H1 (cell line): Measurements from ENCODE around the gene PLGRKT. TPM values are rescaled to one million over a fixed set of nuclear protein-coding genes. Genes with fewer than 3 reads are reported as not detected.

Source experiments
- CTCF ChIA-PET: fragments of 300-600 bp; sonication (Branson Sonifier 250); formaldehyde crosslinking; loops from one replicate; lab custom pipeline; 2021; ENCODE audit not compliant: partially characterized antibody; lab: Charles Lee
- POLR2A ChIA-PET: fragments of 300-600 bp; sonication (Branson Sonifier 250); formaldehyde crosslinking; loops from one replicate; lab custom pipeline; 2021; ENCODE audit warnings: inconsistent platforms; ENCODE audit not compliant: partially characterized antibody; lab: Charles Lee
- DNase-seq, 2 experiments: peaks; one replicate each; pipeline versions ENCODE4 v3.0.0 to v3.0.0-alpha.2; 2010 to 2022; ENCODE audit warnings: low spot score in 2 of 2, low read depth in 1 of 2, mixed read lengths in 1 of 2
- FAIRE-seq: peaks from 2 replicates; lab custom pipeline; 2011; peaks lifted over from hg19 to GRCh38; lab: Jason Lieb, UNC
- H2AFZ ChIP-seq: 2 replicates; pipeline ENCODE4 v1.8.1; 2012; ENCODE audit warnings: low read length, inconsistent platforms
- H2AK5ac ChIP-seq: 2 replicates; pipeline ENCODE4 v1.6.1; 2013; ENCODE audit warnings: low read depth, low read length
- H2BK120ac ChIP-seq: replicated peaks from 2 replicates; pipeline ENCODE3; 2013; ENCODE audit warnings: low read depth, low read length, inconsistent platforms
- H2BK12ac ChIP-seq: 2 replicates; pipeline ENCODE4 v1.6.1; 2013; ENCODE audit warnings: low read depth, low read length
- H2BK15ac ChIP-seq: 2 replicates; pipeline ENCODE4 v1.6.1; 2013; ENCODE audit warnings: low read length
- H2BK20ac ChIP-seq: 2 replicates; pipeline ENCODE4 v1.6.1; 2013; ENCODE audit warnings: low read length
- H2BK5ac ChIP-seq: 2 replicates; pipeline ENCODE4 v1.6.1; 2013; ENCODE audit warnings: low read depth, low read length
- H3K14ac ChIP-seq: 2 replicates; pipeline ENCODE4 v1.6.1; 2013; ENCODE audit warnings: inconsistent platforms; ENCODE audit not compliant: insufficient read length
- H3K18ac ChIP-seq: 2 replicates; pipeline ENCODE4 v1.6.1; 2013; ENCODE audit warnings: low read length; ENCODE audit errors: extremely low read depth
- H3K23ac ChIP-seq: 2 replicates; pipeline ENCODE4 v1.6.1; 2013; ENCODE audit warnings: inconsistent platforms; ENCODE audit not compliant: insufficient read length
- H3K23me2 ChIP-seq: 2 replicates; pipeline ENCODE4 v1.6.1; 2013; ENCODE audit warnings: low read depth, low read length
- H3K27ac ChIP-seq: 2 replicates; pipeline ENCODE4 v1.6.1; 2011; ENCODE audit warnings: low read depth, low read length, inconsistent platforms
- H3K27me3 ChIP-seq, 4 experiments: replicated peaks in 1 of 4; 1 replicate in 1 of 4; 2 replicates in 3 of 4; pipeline versions ENCODE4 v1.6.1 to v1.8.1; 2011 to 2013; ENCODE audit warnings: low read length in 3 of 4, mild to moderate bottlenecking in 3 of 4, inconsistent platforms in 2 of 4, mixed read lengths in 2 of 4, moderate library complexity in 1 of 4; ENCODE audit not compliant: control insufficient read depth in 3 of 4, insufficient read depth in 3 of 4; ENCODE audit errors: extremely low read depth in 1 of 4
- H3K36me3 ChIP-seq, 4 experiments: 2 replicates each; pipeline versions ENCODE4 v1.6.1 to v1.8.1; 2011 to 2013; ENCODE audit warnings: mild to moderate bottlenecking in 4 of 4, low read length in 3 of 4, moderate library complexity in 2 of 4, control low read depth in 1 of 4, inconsistent platforms in 1 of 4; ENCODE audit not compliant: insufficient read depth in 4 of 4, control insufficient read depth in 2 of 4
- H3K4ac ChIP-seq: replicated peaks from 2 replicates; pipeline ENCODE3; 2013; ENCODE audit warnings: low read length, low read depth, mixed read lengths, inconsistent platforms; ENCODE audit not compliant: insufficient read length
- H3K4me1 ChIP-seq, 4 experiments: replicated peaks in 1 of 4; 1 replicate in 1 of 4; 2 replicates in 3 of 4; pipeline versions ENCODE4 v1.6.1 to v1.8.1; 2011 to 2013; ENCODE audit warnings: low read length in 3 of 4, inconsistent platforms in 2 of 4, mixed read lengths in 1 of 4; ENCODE audit not compliant: insufficient read depth in 4 of 4, control insufficient read depth in 3 of 4
- H3K4me2 ChIP-seq, 2 experiments: 2 replicates each; pipeline versions ENCODE4 v1.6.1 to v1.8.1; 2011 to 2013; ENCODE audit warnings: low read depth in 2 of 2, low read length in 2 of 2, control low read depth in 1 of 2, inconsistent platforms in 1 of 2, mild to moderate bottlenecking in 1 of 2; ENCODE audit not compliant: insufficient read depth in 1 of 2
- H3K4me3 ChIP-seq, 4 experiments: fragments of 200-600, 300-600 bp in 1 of 4; sonication (generic), shearing (Covaris generic), sonication (Bioruptor Twin) in 1 of 4; 2 replicates each; pipeline versions ENCODE4 v1.5.1 to v1.8.1; 2011 to 2016; ENCODE audit warnings: low read length in 4 of 4, low read depth in 3 of 4, control low read depth in 2 of 4, inconsistent platforms in 2 of 4, mild to moderate bottlenecking in 2 of 4, mixed read lengths in 1 of 4, moderate library complexity in 1 of 4; ENCODE audit not compliant: insufficient read depth in 2 of 4; ENCODE audit errors: extremely low read depth in 1 of 4
- H3K56ac ChIP-seq: replicated peaks from 2 replicates; pipeline ENCODE3; 2013; ENCODE audit warnings: low read depth, mild to moderate bottlenecking, mixed read lengths, low read length, inconsistent platforms; ENCODE audit not compliant: insufficient read length
- H3K79me1 ChIP-seq: 2 replicates; pipeline ENCODE4 v1.6.1; 2013; ENCODE audit warnings: low read depth, low read length, control low read depth
- H3K79me2 ChIP-seq, 2 experiments: 2 replicates each; pipeline versions ENCODE4 v1.6.1 to v1.8.1; 2012 to 2013; ENCODE audit warnings: low read length in 2 of 2, mild to moderate bottlenecking in 2 of 2, inconsistent platforms in 1 of 2; ENCODE audit not compliant: insufficient read depth in 2 of 2, control insufficient read depth in 1 of 2
- H3K9ac ChIP-seq, 4 experiments: replicated peaks in 1 of 4; 1 replicate in 1 of 4; 2 replicates in 3 of 4; pipeline versions ENCODE4 v1.6.1 to v1.8.1; 2011 to 2013; ENCODE audit warnings: low read depth in 3 of 4, low read length in 3 of 4, control low read depth in 2 of 4, mild to moderate bottlenecking in 2 of 4, moderate library complexity in 2 of 4, inconsistent platforms in 1 of 4; ENCODE audit errors: extremely low read depth in 1 of 4
- H3K9me3 ChIP-seq, 2 experiments: 2 replicates each; pipeline versions ENCODE4 v1.6.1 to v1.8.1; 2012 to 2013; ENCODE audit warnings: mild to moderate bottlenecking in 2 of 2, moderate library complexity in 2 of 2, control low read depth in 1 of 2, inconsistent platforms in 1 of 2, low read depth in 1 of 2, low read length in 1 of 2, mixed read lengths in 1 of 2; ENCODE audit not compliant: insufficient read depth in 2 of 2
- H4K20me1 ChIP-seq, 2 experiments: replicated peaks in 1 of 2; 2 replicates each; pipeline versions ENCODE3 to v1.8.1; 2011 to 2013; ENCODE audit warnings: inconsistent platforms in 2 of 2, low read length in 2 of 2, mild to moderate bottlenecking in 1 of 2; ENCODE audit not compliant: insufficient read depth in 2 of 2, control insufficient read depth in 1 of 2
- H4K5ac ChIP-seq: 2 replicates; pipeline ENCODE4 v1.6.1; 2013; ENCODE audit warnings: low read length, low read depth, mixed read lengths, inconsistent platforms; ENCODE audit not compliant: insufficient read length
- H4K8ac ChIP-seq: 2 replicates; pipeline ENCODE4 v1.8.0; 2013; ENCODE audit warnings: mild to moderate bottlenecking, moderate library complexity, low read length, inconsistent platforms; ENCODE audit not compliant: insufficient read depth; ENCODE audit errors: extremely low read depth
- H4K91ac ChIP-seq: replicated peaks from 2 replicates; pipeline ENCODE3; 2013; ENCODE audit warnings: low read length, mixed read lengths, inconsistent platforms; ENCODE audit not compliant: insufficient read length
- BACH1 ChIP-seq: IDR thresholded peaks from 2 replicates; pipeline ENCODE4 v1.6.1; 2012; ENCODE audit warnings: low read length, improper control_type of control experiment
- BCL11A ChIP-seq, 2 experiments: IDR thresholded peaks; one replicate each; pipeline ENCODE4 v1.6.1; 2011; ENCODE audit warnings: low read depth in 2 of 2, low read length in 2 of 2, mild to moderate bottlenecking in 2 of 2
- CBX8 ChIP-seq: fragments of 300-800, 300-1000 bp; sonication (generic); IDR thresholded peaks from 2 replicates; pipeline ENCODE4 v1.7.1; 2016; ENCODE audit warnings: low read depth, low read length, borderline replicate concordance
- E2F6 ChIP-seq: IDR thresholded peaks from 2 replicates; pipeline ENCODE4 v1.6.1; 2012; ENCODE audit warnings: inconsistent platforms
- EGR1 ChIP-seq: IDR thresholded peaks from 2 replicates; pipeline ENCODE4 v1.6.1; 2011; ENCODE audit warnings: low read depth, low read length, borderline replicate concordance
- EP300 ChIP-seq, 2 experiments: IDR thresholded peaks; 1 replicate in 1 of 2; 2 replicates in 1 of 2; pipeline ENCODE4 v1.6.1; 2011 to 2012; ENCODE audit warnings: low read depth in 2 of 2, low read length in 2 of 2, mild to moderate bottlenecking in 2 of 2, borderline replicate concordance in 1 of 2, inconsistent platforms in 1 of 2, moderate library complexity in 1 of 2
- GABPA ChIP-seq: IDR thresholded peaks from 2 replicates; pipeline ENCODE4 v1.6.1; 2011; ENCODE audit warnings: mild to moderate bottlenecking, low read length, moderate library complexity, borderline replicate concordance; ENCODE audit not compliant: insufficient read depth
- GTF2F1 ChIP-seq: IDR thresholded peaks from 2 replicates; pipeline ENCODE4 v1.6.1; 2012; ENCODE audit warnings: low read depth, low read length, improper control_type of control experiment, borderline replicate concordance
- KDM4A ChIP-seq: IDR thresholded peaks from one replicate; pipeline ENCODE4 v1.7.1; 2012; ENCODE audit warnings: low read depth, mild to moderate bottlenecking, moderate library complexity, low read length, inconsistent platforms; ENCODE audit not compliant: severe bottlenecking
- MAX ChIP-seq: IDR thresholded peaks from 2 replicates; pipeline ENCODE4 v1.6.1; 2012; ENCODE audit warnings: inconsistent platforms
- POLR2AphosphoS5 ChIP-seq: IDR thresholded peaks from 2 replicates; pipeline ENCODE4 v1.6.1; 2011; ENCODE audit warnings: low read depth, low read length
- RBBP5 ChIP-seq: IDR thresholded peaks from 2 replicates; pipeline ENCODE4 v1.7.1; 2012; ENCODE audit warnings: low read depth, mild to moderate bottlenecking, inconsistent platforms, low read length, moderate library complexity, borderline replicate concordance
- SP2 ChIP-seq: IDR thresholded peaks from 2 replicates; pipeline ENCODE4 v1.6.1; 2012; ENCODE audit warnings: mild to moderate bottlenecking, low read length, inconsistent platforms
- ZNF274 ChIP-seq: IDR thresholded peaks from 2 replicates; pipeline ENCODE4 v1.7.0; 2012; ENCODE audit warnings: low read length, borderline replicate concordance; ENCODE audit errors: extremely low read depth
- WGBS, 2 experiments: shearing (Covaris generic) in 1 of 2; methylation state at CpG; one replicate each; pipeline versions ENCODE4 v1.1.6 to v1.1.7; 2013 to 2015; ENCODE audit warnings: low lambda C conversion rate in 2 of 2, mixed read lengths in 2 of 2, inconsistent platforms in 1 of 2, low coverage in 1 of 2, missing lambda C conversion rate in 1 of 2; ENCODE audit not compliant: insufficient replicate concordance in 2 of 2, insufficient coverage in 1 of 2, insufficient read length in 1 of 2; ENCODE audit errors: extremely low coverage in 1 of 2, missing lambda C conversion rate in 1 of 2; 5-methylcytosine and 5-hydroxymethylcytosine counted together
- polyA plus RNA-seq, 7 experiments: library from polyadenylated mRNA; depleted of rRNA in 3 of 7; stranded (reverse) in 5 of 7; unstranded in 2 of 7; fragments of >200 nt in 5 of 7; fragments of 200-250 nt in 2 of 7; gene quantifications; 1 replicate in 5 of 7; 2 replicates in 1 of 7; 4 replicates in 1 of 7; pipeline versions ENCODE4 v1.2.1 to v1.2.3, GENCODE V29; 2011 to 2013; ENCODE audit warnings: missing spikeins in 2 of 7, mixed read lengths in 2 of 7
- total RNA-seq: library from RNA; stranded (reverse); fragmentation: NEBNext Ultra II Directional; extraction: Animal tissue kit (Norgen Biotek cat#: 25700); gene quantifications from 2 replicates; pipeline ENCODE4 v1.2.1, GENCODE V29; 2021

Gene PLGRKT
- total and polyA plus RNA-seq, 2 of the 8 experiments (the other 6 are each of a cell fraction or from before 2014, with no cell fraction given): 5.4 to 15.7 TPM

DNA sequence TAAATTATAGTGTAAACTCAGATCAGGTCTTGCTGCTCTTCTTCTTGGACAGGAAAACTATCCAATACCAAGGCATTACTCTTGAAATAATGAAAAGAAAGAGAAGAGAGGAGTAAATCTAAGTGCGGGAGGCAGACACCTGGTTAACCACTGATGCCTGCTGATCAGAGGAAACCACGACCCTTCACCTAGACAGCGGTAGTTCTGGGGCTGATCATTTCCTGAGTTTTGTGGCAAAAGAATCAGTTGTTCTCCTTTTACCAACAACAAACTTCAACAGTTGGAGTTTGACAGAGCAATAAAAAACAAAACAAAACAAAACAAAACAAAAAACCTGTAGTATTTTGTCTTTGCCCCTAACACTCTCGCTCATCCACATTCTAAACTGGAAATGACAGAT is 101.0 kb downstream of the PLGRKT start:
- H2BK5ac ChIP-seq: no peak overlapping the region
- H3K4me1 ChIP-seq: peaks cover 0 to 2% (median 0%) of the 10 kb centered on the region in 4 experiments; a peak in 1 of 7 replicates
- H4K20me1 ChIP-seq: no peaks in the 10 kb centered on the region
- no peak for DNase-seq
- no peak overlapping the region for H3K27ac ChIP-seq
- ChIA-PET CTCF (interaction anchor here (1.2 kb wide), 1 partner anchor 9 kb away, joined by 3 read pairs; no protein-coding TSS in a partner anchor), POLR2A (no interaction called here)
- H2BK20ac ChIP-seq: no peak overlapping the region
- no peak overlapping the region for H2AFZ ChIP-seq
- no peak overlapping the region for H3K14ac ChIP-seq
- H3K56ac ChIP-seq: no peak overlapping the region
- no peak overlapping the region for H2AK5ac ChIP-seq
- H2BK120ac ChIP-seq: no peak overlapping the region
- H3K36me3 ChIP-seq: no peaks in the 10 kb centered on the region
- no peak for FAIRE-seq
- no peak overlapping the region for H4K91ac ChIP-seq
- H3K4me3 ChIP-seq: no peak overlapping the region
- no peak overlapping the region for H4K5ac ChIP-seq
- no peaks in the 10 kb centered on the region for H3K79me2 ChIP-seq
- no peak overlapping the region for H3K18ac ChIP-seq
- H3K79me1 ChIP-seq: no peaks in the 10 kb centered on the region
- H3K23ac ChIP-seq: no peak overlapping the region
- no peak overlapping the region for H4K8ac ChIP-seq
- no peak overlapping the region for H3K9ac ChIP-seq
- H3K27me3 ChIP-seq: no peaks in the 10 kb centered on the region
- H3K9me3 ChIP-seq: no peaks in the 10 kb centered on the region
- no peak overlapping the region for H3K4me2 ChIP-seq
- H2BK15ac ChIP-seq: no peak overlapping the region
- 92% methylated on average over 4 of the region's 4 CpGs; no CpG with 5 or more reads in 1 of the 2 experiments for WGBS, 2 experiments
- no peak overlapping the region for H2BK12ac ChIP-seq
- H3K4ac ChIP-seq: no peak overlapping the region
- no peaks in the 10 kb centered on the region for H3K23me2 ChIP-seq
- TF ChIP-seq CBX8 (no peak), RBBP5 (no peak), EP300 (IDR thresholded peaks at IDR 0.05; ENCODE audit: borderline replicate concordance in 1 of 2, low read depth in 2 of 2, low read length in 2 of 2) (no peak), POLR2AphosphoS5 (no peak), SP2 (no peak), ZNF274 (no peak), GABPA (no peak), KDM4A (no peak), BACH1 (no peak), MAX (no peak), EGR1 (no peak), GTF2F1 (no peak), BCL11A (IDR thresholded peaks at IDR 0.05; ENCODE audit: low read depth in 2 of 2, low read length in 2 of 2) (no peak), E2F6 (no peak)
